HUES48 (cell line): Measurements from ENCODE around the gene DHX38.

Experiments
- H3K27ac ChIP-seq: one replicate; pipeline ENCODE4 v1.7.0; 2013; ENCODE audit warnings: low read depth, low read length, inconsistent platforms
- H3K27me3 ChIP-seq: 2 replicates; pipeline ENCODE4 v1.6.1; 2013; ENCODE audit warnings: mild to moderate bottlenecking, low read length; ENCODE audit not compliant: control insufficient read depth, insufficient read depth
- H3K36me3 ChIP-seq: 2 replicates; pipeline ENCODE4 v1.6.1; 2013; ENCODE audit warnings: low read length; ENCODE audit not compliant: control insufficient read depth, insufficient read depth
- H3K4me1 ChIP-seq: 2 replicates; pipeline ENCODE4 v1.6.1; 2013; ENCODE audit warnings: mild to moderate bottlenecking, low read length; ENCODE audit not compliant: control insufficient read depth, insufficient read depth
- H3K4me3 ChIP-seq: 2 replicates; pipeline ENCODE4 v1.5.1; 2013; ENCODE audit warnings: mild to moderate bottlenecking, low read depth, low read length
- H3K9ac ChIP-seq: 2 replicates; pipeline ENCODE4 v1.6.1; 2013; ENCODE audit warnings: mild to moderate bottlenecking, low read depth, low read length, moderate library complexity
- H3K9me3 ChIP-seq: 2 replicates; pipeline ENCODE4 v1.6.1; 2013; ENCODE audit warnings: low read length; ENCODE audit not compliant: control insufficient read depth, insufficient read depth

Gene DHX38

GRCh38 chr16:72134507-72134906 lies 40.9 kb downstream of the DHX38 start:
- H3K9ac ChIP-seq = no peak overlapping the region
- H3K36me3 ChIP-seq = no peaks in the 10 kb centered on the region
- no peaks in the 10 kb centered on the region for H3K27me3 ChIP-seq
- H3K9me3 ChIP-seq = no peaks in the 10 kb centered on the region
- H3K27ac ChIP-seq = no peak overlapping the region
- no peak overlapping the region for H3K4me3 ChIP-seq
- peaks cover 6% of the 10 kb centered on the region; the same call in 1 of the 2 replicates for H3K4me1 ChIP-seq

- Histone ChIP-seq H3K9me3 (no peaks in the 10 kb centered on the region), H3K9ac (no peak overlapping the region), H3K27me3 (no peaks in the 10 kb centered on the region), H3K27ac (no peak overlapping the region), H3K36me3 (no peaks in the 10 kb centered on the region), H3K4me1 (no peaks in the 10 kb centered on the region), H3K4me3 (no peak overlapping the region)
Measured at GRCh38 chr16:72137380-72138063, 43.9 kb downstream of the DHX38 start.

- no peak overlapping the region for H3K9ac ChIP-seq
- no peaks in the 10 kb centered on the region for H3K9me3 ChIP-seq
- H3K27ac ChIP-seq = no peak overlapping the region
- no peaks in the 10 kb centered on the region for H3K27me3 ChIP-seq
- H3K36me3 ChIP-seq = no peaks in the 10 kb centered on the region
- H3K4me3 ChIP-seq = no peak overlapping the region
- H3K4me1 ChIP-seq = no peaks in the 10 kb centered on the region
Measured at GRCh38 chr16:72138064-72138572, 44.5 kb downstream of the DHX38 start.

DNA sequence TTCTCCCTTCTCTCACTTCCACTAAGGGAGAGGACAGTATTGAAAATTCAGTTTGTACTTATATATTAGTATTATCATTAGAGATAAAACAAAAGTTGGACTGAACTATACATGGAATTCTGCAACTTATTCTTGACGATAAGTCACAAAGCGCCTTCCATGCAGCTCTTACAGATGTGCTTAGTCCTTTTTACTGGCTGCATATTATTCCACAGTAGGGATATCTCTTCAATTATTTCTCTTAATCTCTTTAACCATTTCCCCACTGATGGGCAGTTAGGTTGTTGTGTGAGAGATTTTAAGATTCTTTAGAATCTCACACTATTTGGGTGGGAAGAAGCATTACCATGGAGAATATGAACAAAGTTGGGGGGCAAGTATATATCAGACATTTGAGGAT lies 46.3 kb downstream of the DHX38 start:
- Histone ChIP-seq H3K36me3 (no peaks in the 10 kb centered on the region), H3K27ac (no peak overlapping the region), H3K27me3 (no peaks in the 10 kb centered on the region), H3K9me3 (no peaks in the 10 kb centered on the region), H3K4me3 (no peak overlapping the region), H3K4me1 (no peaks in the 10 kb centered on the region), H3K9ac (no peak overlapping the region)

- no peaks in the 10 kb centered on the region for H3K9me3 ChIP-seq
- no peak overlapping the region for H3K9ac ChIP-seq
- no peak overlapping the region for H3K4me3 ChIP-seq
- H3K27me3 ChIP-seq = no peaks in the 10 kb centered on the region
- H3K27ac ChIP-seq = no peak overlapping the region
- no peaks in the 10 kb centered on the region for H3K36me3 ChIP-seq
- H3K4me1 ChIP-seq = no peaks in the 10 kb centered on the region
Measured at GRCh38 chr16:72142476-72142875, 48.8 kb downstream of the DHX38 start.

DNA sequence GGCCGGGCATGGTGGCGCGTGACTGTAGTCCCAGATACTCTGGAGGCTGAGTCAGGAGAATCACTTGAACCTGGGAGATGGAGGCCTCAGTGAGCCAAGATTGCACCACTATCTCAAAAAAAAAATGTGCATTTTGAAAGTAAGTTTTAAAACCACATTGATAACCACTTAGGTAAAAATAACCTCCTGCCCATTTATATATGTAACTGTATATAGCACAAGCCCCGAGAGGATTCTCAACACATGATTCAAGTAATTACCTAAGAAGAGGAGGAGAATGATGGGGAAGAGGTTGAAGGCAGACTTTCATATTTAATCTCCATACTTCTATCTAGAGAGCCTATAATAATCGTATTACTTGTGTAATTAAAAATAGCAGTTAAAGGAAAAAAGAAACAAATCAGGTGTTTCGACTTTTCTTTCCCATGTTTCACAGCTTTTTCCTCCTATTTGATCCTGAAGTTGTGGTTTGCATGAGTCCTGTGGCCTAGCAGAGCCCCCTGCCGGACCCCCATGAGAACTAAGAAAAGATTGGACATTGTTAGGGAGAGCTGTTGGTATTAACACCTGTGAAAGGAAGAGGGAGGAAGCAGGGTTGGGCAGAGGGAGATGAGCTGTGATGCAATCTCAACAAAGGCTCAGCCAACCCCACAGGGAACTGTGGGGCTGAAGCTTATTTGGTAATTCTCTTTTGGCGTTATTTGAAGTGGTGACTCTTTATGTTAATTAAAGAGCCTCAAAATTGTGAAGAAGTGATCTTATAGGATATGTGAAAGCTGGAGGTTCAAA lies 56.2 kb downstream of the DHX38 start:
- H3K9me3 ChIP-seq = no peaks in the 10 kb centered on the region
- H3K9ac ChIP-seq = no peak overlapping the region
- H3K4me3 ChIP-seq = no peak overlapping the region
- no peak overlapping the region for H3K27ac ChIP-seq
- 0 out of 2 replicates have a peak, but pooled peaks cover 3% of the 10 kb centered on the region for H3K4me1 ChIP-seq
- H3K36me3 ChIP-seq = no peaks in the 10 kb centered on the region
- H3K27me3 ChIP-seq = no peaks in the 10 kb centered on the region

- no peaks in the 10 kb centered on the region for H3K27me3 ChIP-seq
- H3K4me1 ChIP-seq = peaks cover 23% of the 10 kb centered on the region
- no peak overlapping the region for H3K9ac ChIP-seq
- no peak overlapping the region for H3K27ac ChIP-seq
- no peaks in the 10 kb centered on the region for H3K9me3 ChIP-seq
- H3K4me3 ChIP-seq = no peak overlapping the region
- no peaks in the 10 kb centered on the region for H3K36me3 ChIP-seq
Measured at GRCh38 chr16:72159386-72159785, 65.7 kb downstream of the DHX38 start.

GRCh38 chr16:72159801-72160200 lies 66.2 kb downstream of the DHX38 start:
- Histone ChIP-seq H3K4me1 (peaks cover 23% of the 10 kb centered on the region), H3K9me3 (no peaks in the 10 kb centered on the region), H3K36me3 (no peaks in the 10 kb centered on the region), H3K27ac (no peak overlapping the region), H3K9ac (no peak overlapping the region), H3K4me3 (no peak overlapping the region), H3K27me3 (no peaks in the 10 kb centered on the region)

DNA sequence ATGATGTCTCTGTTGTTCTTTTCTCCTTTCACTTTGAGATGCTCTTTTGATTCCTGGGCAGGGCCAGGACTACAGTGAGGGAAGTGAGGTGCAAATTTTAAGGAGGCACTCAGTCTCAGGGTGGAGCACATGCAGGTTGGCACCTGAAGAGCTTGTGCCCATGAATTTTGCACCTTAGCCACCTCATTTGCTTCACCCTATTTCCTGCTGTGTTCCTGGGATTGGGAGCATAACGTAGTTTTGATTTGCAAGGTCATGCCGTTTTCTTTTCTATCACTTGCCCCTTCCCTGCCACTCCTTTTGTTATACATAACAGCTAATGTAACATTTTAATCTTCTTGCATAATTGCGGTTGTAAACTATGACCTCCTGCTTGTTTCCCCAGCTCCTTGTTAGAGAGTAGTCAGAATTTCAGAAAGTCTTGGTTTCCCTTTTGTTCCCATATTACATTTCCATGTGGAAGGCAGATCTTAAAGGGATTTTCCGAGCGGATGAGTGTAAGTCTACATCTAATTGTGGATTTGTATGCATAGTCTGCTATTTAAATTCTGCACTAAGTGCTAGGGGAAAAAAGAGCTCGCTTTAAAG lies 68.6 kb downstream of the DHX38 start:
- Histone ChIP-seq H3K4me1 (peaks cover 23% of the 10 kb centered on the region), H3K9ac (no peak overlapping the region), H3K27ac (peak overlapping the region; percentile 43), H3K4me3 (peak overlapping the region; percentile 2; the same call in 1 of the 2 replicates), H3K36me3 (no peaks in the 10 kb centered on the region), H3K9me3 (no peaks in the 10 kb centered on the region), H3K27me3 (no peaks in the 10 kb centered on the region)
